Measurements from ENCODE around the gene SIM2.

GRCh38 chr21:36719614-36720013 is 20.7 kb downstream of the SIM2 start:
- TF ChIP-seq, protein P1, sequence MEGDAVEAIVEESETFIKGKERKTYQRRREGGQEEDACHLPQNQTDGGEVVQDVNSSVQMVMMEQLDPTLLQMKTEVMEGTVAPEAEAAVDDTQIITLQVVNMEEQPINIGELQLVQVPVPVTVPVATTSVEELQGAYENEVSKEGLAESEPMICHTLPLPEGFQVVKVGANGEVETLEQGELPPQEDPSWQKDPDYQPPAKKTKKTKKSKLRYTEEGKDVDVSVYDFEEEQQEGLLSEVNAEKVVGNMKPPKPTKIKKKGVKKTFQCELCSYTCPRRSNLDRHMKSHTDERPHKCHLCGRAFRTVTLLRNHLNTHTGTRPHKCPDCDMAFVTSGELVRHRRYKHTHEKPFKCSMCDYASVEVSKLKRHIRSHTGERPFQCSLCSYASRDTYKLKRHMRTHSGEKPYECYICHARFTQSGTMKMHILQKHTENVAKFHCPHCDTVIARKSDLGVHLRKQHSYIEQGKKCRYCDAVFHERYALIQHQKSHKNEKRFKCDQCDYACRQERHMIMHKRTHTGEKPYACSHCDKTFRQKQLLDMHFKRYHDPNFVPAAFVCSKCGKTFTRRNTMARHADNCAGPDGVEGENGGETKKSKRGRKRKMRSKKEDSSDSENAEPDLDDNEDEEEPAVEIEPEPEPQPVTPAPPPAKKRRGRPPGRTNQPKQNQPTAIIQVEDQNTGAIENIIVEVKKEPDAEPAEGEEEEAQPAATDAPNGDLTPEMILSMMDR (IDR thresholded peaks at IDR 0.05; ENCODE audit: insufficient read depth, low read length): no peak
- no peak for TF ChIP-seq POLR2AphosphoS5 (IDR thresholded peaks at IDR 0.05; ENCODE audit: low read depth)
- TF ChIP-seq GABPA (IDR thresholded peaks at IDR 0.05; ENCODE audit: low read depth): no peak
- TF ChIP-seq REST (IDR thresholded peaks at IDR 0.05; ENCODE audit: insufficient replicate concordance, low read depth): no peak
